HepG2 (cell line): ENCODE measurements around the gene DUS1L. TPM values are rescaled to one million over a fixed set of nuclear protein-coding genes. Genes with fewer than 3 reads are reported as not detected.

Experiments
- AGO2 ChIP-seq: fragments of 200-400 bp; formaldehyde crosslinking; optimal IDR thresholded peaks from 2 replicates; pipeline ENCODE3; 2017; ENCODE audit warnings: mild to moderate bottlenecking, low read depth, low read length, moderate library complexity
- ARHGAP35 ChIP-seq: sonication (generic); formaldehyde crosslinking; IDR thresholded peaks from 2 replicates; pipeline ENCODE4 v1.9.0; 2022; ENCODE audit warnings: mild to moderate bottlenecking, inconsistent platforms, moderate library complexity, missing genetic modification reagents, borderline replicate concordance
- FLYWCH1 ChIP-seq: sonication (generic); formaldehyde crosslinking; IDR thresholded peaks from 2 replicates; pipeline ENCODE4 v1.8.1; 2023; ENCODE audit warnings: mild to moderate bottlenecking, missing genetic modification reagents
- HNRNPL ChIP-seq: fragments of 200-400 bp; formaldehyde crosslinking; IDR thresholded peaks from 2 replicates; pipeline ENCODE4 v1.6.1; 2017; ENCODE audit warnings: mild to moderate bottlenecking, low read depth, low read length
- KDM1A ChIP-seq: IDR thresholded peaks from 2 replicates; pipeline ENCODE4 v1.6.1; 2016; ENCODE audit warnings: missing compliant biosample characterization
- MAX ChIP-seq: IDR thresholded peaks from 2 replicates; pipeline ENCODE4 v1.6.1; 2012; ENCODE audit warnings: inconsistent platforms
- TCF7 ChIP-seq: sonication (generic); IDR thresholded peaks from 2 replicates; pipeline ENCODE4 v1.6.1; 2016; ENCODE audit warnings: antibody characterized with exemption, low read depth
- ZNF230 ChIP-seq: sonication (generic); formaldehyde crosslinking; IDR thresholded peaks from 2 replicates; pipeline ENCODE4 v1.4.0; 2020; ENCODE audit warnings: mild to moderate bottlenecking, missing genetic modification reagents
- ZNF280D ChIP-seq: sonication (generic); formaldehyde crosslinking; IDR thresholded peaks from 2 replicates; pipeline ENCODE4 v1.5.1; 2020; ENCODE audit warnings: mild to moderate bottlenecking, missing genetic modification reagents
- ZNF383 ChIP-seq: sonication (generic); formaldehyde crosslinking; IDR thresholded peaks from 2 replicates; pipeline ENCODE4 v1.4.0; 2020; ENCODE audit warnings: missing genetic modification reagents, mild to moderate bottlenecking, borderline replicate concordance
- ZNF512 ChIP-seq: sonication (generic); formaldehyde crosslinking; IDR thresholded peaks from 2 replicates; pipeline ENCODE4 v1.4.0; 2020; ENCODE audit warnings: mild to moderate bottlenecking, missing genetic modification reagents
- ZNF75D ChIP-seq: sonication (generic); formaldehyde crosslinking; IDR thresholded peaks from 2 replicates; pipeline ENCODE4 v1.8.1; 2023; ENCODE audit warnings: missing genetic modification reagents, mild to moderate bottlenecking, borderline replicate concordance
- ZNF761 ChIP-seq: sonication (generic); formaldehyde crosslinking; conservative IDR thresholded peaks from 2 replicates; pipeline ENCODE4 v1.4.0; 2020; ENCODE audit warnings: mild to moderate bottlenecking, missing genetic modification reagents
- ZNF792 ChIP-seq: IDR thresholded peaks from 2 replicates; pipeline ENCODE4 v1.6.1; 2016
- ZNF878 ChIP-seq: sonication (generic); formaldehyde crosslinking; IDR thresholded peaks from 2 replicates; pipeline ENCODE4 v1.8.1; 2023; ENCODE audit warnings: mild to moderate bottlenecking, missing genetic modification reagents, moderate library complexity
- ZXDC ChIP-seq: sonication (generic); formaldehyde crosslinking; IDR thresholded peaks from 2 replicates; pipeline ENCODE4 v1.5.0; 2020; ENCODE audit warnings: mild to moderate bottlenecking, missing genetic modification reagents
- polyA plus RNA-seq, 8 experiments: library from polyadenylated mRNA; depleted of rRNA in 3 of 8; stranded (reverse) in 7 of 8; unstranded in 1 of 8; fragments of >200 nt; fragmentation: Illumina TruSeq in 4 of 8; extraction: Trizol in 4 of 8; gene quantifications; 2 replicates each; pipeline versions ENCODE4 v1.2.1 to v1.2.3, GENCODE V29; 2011 to 2016; ENCODE audit warnings: low read depth in 4 of 8, missing spikeins in 1 of 8, mixed read lengths in 1 of 8; ENCODE audit not compliant: insufficient read depth in 1 of 8
- total RNA-seq, 5 experiments: library from RNA; depleted of rRNA; stranded (reverse); fragments of >200 nt; fragmentation: Illumina TruSeq; extraction: Trizol; gene quantifications; 2 replicates each; pipeline ENCODE4 v1.2.3, GENCODE V29; 2016; ENCODE audit warnings: low read depth in 1 of 5
- TF ChIP-seq, protein P1 (sequence below), 2 experiments: sonication (generic) in 1 of 2; formaldehyde crosslinking in 1 of 2; IDR thresholded peaks; 2 replicates each; pipeline versions ENCODE4 v1.4.0 to v1.6.1; 2018 to 2020; ENCODE audit warnings: missing genetic modification reagents in 2 of 2, borderline replicate concordance in 1 of 2, low read depth in 1 of 2, mild to moderate bottlenecking in 1 of 2, missing biosample characterization in 1 of 2
- TF ChIP-seq, protein P2 (sequence below): sonication (generic); formaldehyde crosslinking; IDR thresholded peaks from 2 replicates; pipeline ENCODE4 v1.5.1; 2020; ENCODE audit warnings: missing genetic modification reagents, mild to moderate bottlenecking, borderline replicate concordance

DUS1L gene
- total and polyA plus RNA-seq, 2 of the 13 experiments (the other 11 are each of a cell fraction or from before 2014, with no cell fraction given), result 81.0 to 109 TPM

- TF ChIP-seq, protein P1, sequence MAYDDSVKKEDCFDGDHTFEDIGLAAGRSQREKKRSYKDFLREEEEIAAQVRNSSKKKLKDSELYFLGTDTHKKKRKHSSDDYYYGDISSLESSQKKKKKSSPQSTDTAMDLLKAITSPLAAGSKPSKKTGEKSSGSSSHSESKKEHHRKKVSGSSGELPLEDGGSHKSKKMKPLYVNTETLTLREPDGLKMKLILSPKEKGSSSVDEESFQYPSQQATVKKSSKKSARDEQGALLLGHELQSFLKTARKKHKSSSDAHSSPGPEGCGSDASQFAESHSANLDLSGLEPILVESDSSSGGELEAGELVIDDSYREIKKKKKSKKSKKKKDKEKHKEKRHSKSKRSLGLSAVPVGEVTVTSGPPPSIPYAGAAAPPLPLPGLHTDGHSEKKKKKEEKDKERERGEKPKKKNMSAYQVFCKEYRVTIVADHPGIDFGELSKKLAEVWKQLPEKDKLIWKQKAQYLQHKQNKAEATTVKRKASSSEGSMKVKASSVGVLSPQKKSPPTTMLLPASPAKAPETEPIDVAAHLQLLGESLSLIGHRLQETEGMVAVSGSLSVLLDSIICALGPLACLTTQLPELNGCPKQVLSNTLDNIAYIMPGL (CRISPR knock-in tag; IDR thresholded peaks at IDR 0.05; ENCODE audit: borderline replicate concordance in 1 of 2, low read depth in 1 of 2), result 0 out of 4 replicates have a peak, but pooled peaks of 1 of the 2 experiments have one; percentile 37
- TF ChIP-seq ZNF878 (CRISPR knock-in tag) (no peak), ZNF761 (CRISPR knock-in tag) (0 out of 2 replicates have a peak, but pooled peaks have one; percentile 33), KDM1A (no peak), ARHGAP35 (no peak), ZXDC (CRISPR knock-in tag) (no peak), ZNF383 (CRISPR knock-in tag) (no peak), TCF7 (no peak), ZNF75D (CRISPR knock-in tag) (no peak), ZNF280D (CRISPR knock-in tag) (no peak; the same call in 1 of the 2 replicates), ZNF230 (CRISPR knock-in tag) (no peak), ZNF512 (CRISPR knock-in tag) (no peak), HNRNPL (peak; percentile 97), AGO2 (no peak), MAX (peak; percentile 36; the same call in 1 of the 2 replicates), ZNF792 (no peak), FLYWCH1 (no peak)
- TF ChIP-seq, protein P2, sequence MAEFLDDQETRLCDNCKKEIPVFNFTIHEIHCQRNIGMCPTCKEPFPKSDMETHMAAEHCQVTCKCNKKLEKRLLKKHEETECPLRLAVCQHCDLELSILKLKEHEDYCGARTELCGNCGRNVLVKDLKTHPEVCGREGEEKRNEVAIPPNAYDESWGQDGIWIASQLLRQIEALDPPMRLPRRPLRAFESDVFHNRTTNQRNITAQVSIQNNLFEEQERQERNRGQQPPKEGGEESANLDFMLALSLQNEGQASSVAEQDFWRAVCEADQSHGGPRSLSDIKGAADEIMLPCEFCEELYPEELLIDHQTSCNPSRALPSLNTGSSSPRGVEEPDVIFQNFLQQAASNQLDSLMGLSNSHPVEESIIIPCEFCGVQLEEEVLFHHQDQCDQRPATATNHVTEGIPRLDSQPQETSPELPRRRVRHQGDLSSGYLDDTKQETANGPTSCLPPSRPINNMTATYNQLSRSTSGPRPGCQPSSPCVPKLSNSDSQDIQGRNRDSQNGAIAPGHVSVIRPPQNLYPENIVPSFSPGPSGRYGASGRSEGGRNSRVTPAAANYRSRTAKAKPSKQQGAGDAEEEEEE (CRISPR knock-in tag), result no peak
Measured at GRCh38 chr17:82039695-82040299, 25.8 kb downstream of the DUS1L start (continued).
